KMS-11 (cell line): ENCODE measurements around the gene PTPRF.

Experiments
- H2AFZ ChIP-seq: fragments of 200-600 bp; sonication (generic); 2 replicates; pipeline ENCODE4 v1.6.1; 2016; ENCODE audit warnings: antibody characterized with exemption, mixed run types, low read depth
- H3K27ac ChIP-seq: fragments of 200-600 bp; sonication (generic); 2 replicates; pipeline ENCODE4 v1.6.1; 2016; ENCODE audit warnings: mild to moderate bottlenecking, mixed run types
- H3K27me3 ChIP-seq: fragments of 200-600 bp; sonication (generic); 2 replicates; pipeline ENCODE4 v1.6.1; 2017; ENCODE audit warnings: mild to moderate bottlenecking, low read depth, mixed run types, moderate library complexity; ENCODE audit not compliant: insufficient read depth
- H3K36me3 ChIP-seq: fragments of 200-600 bp; sonication (generic); 2 replicates; pipeline ENCODE4 v1.6.1; 2017; ENCODE audit warnings: mild to moderate bottlenecking, mixed run types; ENCODE audit not compliant: insufficient read depth
- H3K4me1 ChIP-seq: fragments of 200-600 bp; sonication (generic); 2 replicates; pipeline ENCODE4 v1.6.1; 2016; ENCODE audit warnings: mild to moderate bottlenecking, low read depth, mixed run types; ENCODE audit not compliant: poor library complexity, severe bottlenecking
- H3K4me2 ChIP-seq: fragments of 200-600 bp; sonication (generic); 2 replicates; pipeline ENCODE4 v1.7.0; 2016; ENCODE audit warnings: mild to moderate bottlenecking, mixed run types
- H3K4me3 ChIP-seq: fragments of 200-600 bp; sonication (generic); IDR thresholded peaks from 2 replicates; pipeline ENCODE4 v1.6.1; 2017; ENCODE audit warnings: low read depth, low read length, mixed read lengths; ENCODE audit not compliant: insufficient read depth
- H3K79me2 ChIP-seq: fragments of 200-600 bp; sonication (generic); 2 replicates; pipeline ENCODE4 v1.6.1; 2016; ENCODE audit warnings: low read depth, mixed run types; ENCODE audit not compliant: insufficient read depth
- H3K9ac ChIP-seq: fragments of 200-600 bp; sonication (generic); 2 replicates; pipeline ENCODE4 v1.6.1; 2016; ENCODE audit warnings: mild to moderate bottlenecking, mixed run types
- H4K20me1 ChIP-seq: fragments of 200-600 bp; sonication (generic); 2 replicates; pipeline ENCODE4 v1.6.1; 2016; ENCODE audit warnings: mild to moderate bottlenecking, mixed run types; ENCODE audit not compliant: insufficient read depth
- TF ChIP-seq, protein P1 (sequence below): fragments of 200-600 bp; sonication (generic); conservative IDR thresholded peaks from 2 replicates; pipeline ENCODE4 v1.6.1; 2017; ENCODE audit warnings: low read depth, mild to moderate bottlenecking, antibody characterized with exemption, low read length, moderate library complexity, mixed read lengths

Gene PTPRF

DNA sequence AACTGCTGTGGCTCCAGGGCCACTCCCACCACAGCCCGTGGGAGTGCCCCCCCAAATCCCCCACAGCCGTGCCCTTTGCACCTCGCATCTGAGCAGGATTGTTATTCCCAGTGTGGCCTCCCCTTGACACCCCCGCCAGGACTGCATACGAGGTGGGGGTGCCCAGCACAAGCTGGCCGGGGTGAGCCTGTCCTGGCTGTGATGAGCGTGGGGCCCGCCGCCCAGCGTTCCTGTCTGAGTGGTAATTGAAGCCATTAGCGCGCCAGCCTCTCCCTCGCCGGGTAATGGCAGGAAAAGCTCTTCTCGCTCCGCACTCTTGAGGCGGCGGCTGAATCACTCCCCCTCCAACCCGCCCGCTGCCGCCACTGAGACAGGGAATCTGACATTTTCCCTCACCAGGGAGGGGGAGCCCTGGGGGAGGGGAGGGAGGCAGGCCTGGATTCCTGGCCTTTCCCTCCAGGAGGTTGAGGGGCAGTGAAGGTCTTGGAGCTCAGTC lies 27.7 kb downstream of the PTPRF start:
- Histone ChIP-seq H3K27ac (no peak overlapping the region), H3K4me3 (no peak overlapping the region), H3K9ac (no peak overlapping the region), H3K4me1 (peaks cover 3% of the 10 kb centered on the region), H3K79me2 (no peaks in the 10 kb centered on the region), H2AFZ (no peak overlapping the region), H3K36me3 (no peaks in the 10 kb centered on the region), H3K27me3 (no peaks in the 10 kb centered on the region), H4K20me1 (no peaks in the 10 kb centered on the region), H3K4me2 (no peak overlapping the region)
- TF ChIP-seq, protein P1, sequence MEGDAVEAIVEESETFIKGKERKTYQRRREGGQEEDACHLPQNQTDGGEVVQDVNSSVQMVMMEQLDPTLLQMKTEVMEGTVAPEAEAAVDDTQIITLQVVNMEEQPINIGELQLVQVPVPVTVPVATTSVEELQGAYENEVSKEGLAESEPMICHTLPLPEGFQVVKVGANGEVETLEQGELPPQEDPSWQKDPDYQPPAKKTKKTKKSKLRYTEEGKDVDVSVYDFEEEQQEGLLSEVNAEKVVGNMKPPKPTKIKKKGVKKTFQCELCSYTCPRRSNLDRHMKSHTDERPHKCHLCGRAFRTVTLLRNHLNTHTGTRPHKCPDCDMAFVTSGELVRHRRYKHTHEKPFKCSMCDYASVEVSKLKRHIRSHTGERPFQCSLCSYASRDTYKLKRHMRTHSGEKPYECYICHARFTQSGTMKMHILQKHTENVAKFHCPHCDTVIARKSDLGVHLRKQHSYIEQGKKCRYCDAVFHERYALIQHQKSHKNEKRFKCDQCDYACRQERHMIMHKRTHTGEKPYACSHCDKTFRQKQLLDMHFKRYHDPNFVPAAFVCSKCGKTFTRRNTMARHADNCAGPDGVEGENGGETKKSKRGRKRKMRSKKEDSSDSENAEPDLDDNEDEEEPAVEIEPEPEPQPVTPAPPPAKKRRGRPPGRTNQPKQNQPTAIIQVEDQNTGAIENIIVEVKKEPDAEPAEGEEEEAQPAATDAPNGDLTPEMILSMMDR, result no peak

DNA sequence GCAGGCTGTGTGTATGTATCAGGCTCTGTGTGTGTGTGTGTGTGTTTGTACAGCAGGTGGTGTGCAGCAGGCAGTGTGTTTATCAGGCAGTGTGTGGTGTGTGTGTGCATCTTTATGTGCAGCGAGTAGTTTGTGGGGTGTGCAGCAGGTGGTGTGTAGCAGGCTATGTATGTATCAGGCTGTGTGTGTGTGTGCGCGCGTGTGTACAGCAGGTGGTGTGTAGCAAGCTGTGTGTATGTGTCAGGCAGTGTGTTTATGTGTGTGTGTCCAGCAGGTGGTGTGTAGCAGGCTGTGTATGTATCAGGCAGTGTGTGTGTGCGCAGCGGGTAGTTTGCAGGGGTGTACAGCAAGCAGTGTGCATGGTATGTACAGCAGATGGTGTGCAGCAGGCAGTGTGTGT lies 29.0 kb downstream of the PTPRF start:
- TF ChIP-seq, protein P1, result no peak
- no peak overlapping the region for H3K4me2 ChIP-seq
- no peak overlapping the region for H3K9ac ChIP-seq
- H3K27ac ChIP-seq, result no peak overlapping the region
- no peaks in the 10 kb centered on the region for H3K27me3 ChIP-seq
- H3K4me3 ChIP-seq, result no peak overlapping the region
- H3K36me3 ChIP-seq, result no peaks in the 10 kb centered on the region
- H4K20me1 ChIP-seq, result no peaks in the 10 kb centered on the region
- H3K79me2 ChIP-seq, result no peaks in the 10 kb centered on the region
- H2AFZ ChIP-seq, result no peak overlapping the region
- H3K4me1 ChIP-seq, result peaks cover under 1% of the 10 kb centered on the region

DNA sequence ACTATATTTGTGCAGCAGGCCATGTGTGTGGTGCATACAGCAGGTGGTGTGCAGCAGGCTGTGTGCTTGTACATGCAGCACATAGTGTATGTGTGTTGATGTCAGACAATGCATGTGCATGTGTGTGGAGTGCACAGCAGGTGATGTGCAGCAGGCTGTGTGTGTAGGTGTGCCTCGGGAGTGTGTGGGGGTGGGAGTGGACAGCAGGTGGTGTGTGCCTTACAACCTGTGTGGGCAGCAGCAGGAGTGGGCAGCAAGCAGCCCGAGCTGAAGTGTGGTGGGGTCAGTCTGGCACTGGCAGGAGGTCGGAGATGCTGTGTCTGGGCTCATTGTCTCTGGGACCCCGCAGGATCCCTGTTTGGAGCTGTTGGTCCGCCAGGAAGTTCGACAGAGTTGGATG lies 29.6 kb downstream of the PTPRF start:
- H3K9ac ChIP-seq, result no peak overlapping the region
- H3K4me1 ChIP-seq, result no peaks in the 10 kb centered on the region
- no peak overlapping the region for H2AFZ ChIP-seq
- no peak overlapping the region for H3K27ac ChIP-seq
- H3K4me3 ChIP-seq, result no peak overlapping the region
- TF ChIP-seq, protein P1, result no peak
- H3K36me3 ChIP-seq, result no peaks in the 10 kb centered on the region
- H3K4me2 ChIP-seq, result no peak overlapping the region
- no peaks in the 10 kb centered on the region for H4K20me1 ChIP-seq
- H3K27me3 ChIP-seq, result no peaks in the 10 kb centered on the region
- no peaks in the 10 kb centered on the region for H3K79me2 ChIP-seq

DNA sequence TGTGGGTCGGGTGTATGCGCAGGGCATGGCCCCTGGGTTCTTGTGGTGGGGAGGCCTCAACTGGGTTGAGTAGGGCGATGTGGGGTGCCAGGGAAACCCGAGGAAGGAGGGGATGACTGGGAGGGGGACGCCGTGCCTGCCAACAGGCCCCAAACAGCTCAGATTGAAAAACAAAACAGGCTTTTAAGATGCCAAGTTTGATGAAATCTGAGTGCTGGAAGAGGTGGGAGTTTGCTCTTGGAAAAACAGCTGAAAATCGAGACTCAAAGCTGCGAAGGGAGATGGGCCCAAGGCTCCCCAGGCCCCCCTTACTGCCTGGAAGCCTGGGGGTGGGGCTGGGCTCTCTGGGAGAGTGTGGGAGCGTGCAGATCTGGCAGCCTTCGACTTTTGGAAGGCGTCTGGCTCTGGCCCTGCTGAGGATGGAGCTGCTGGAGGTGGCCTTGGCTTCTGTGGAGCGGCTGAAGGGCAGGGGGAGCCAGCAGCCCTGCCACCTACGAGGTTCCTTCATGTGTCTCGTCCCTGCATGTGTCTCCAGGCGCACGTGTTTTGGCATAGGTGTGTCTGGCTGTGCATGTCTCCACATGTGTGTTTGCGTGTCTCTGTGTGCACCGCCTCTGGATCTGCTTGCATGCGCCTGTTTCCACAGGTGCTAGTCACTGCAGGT lies 33.3 kb downstream of the PTPRF start:
- H3K36me3 ChIP-seq, result no peaks in the 10 kb centered on the region
- H3K9ac ChIP-seq, result no peak overlapping the region
- no peaks in the 10 kb centered on the region for H3K27me3 ChIP-seq
- H2AFZ ChIP-seq, result no peak overlapping the region
- no peaks in the 10 kb centered on the region for H4K20me1 ChIP-seq
- H3K27ac ChIP-seq, result no peak overlapping the region
- no peak overlapping the region for H3K4me3 ChIP-seq
- peaks cover 14% of the 10 kb centered on the region for H3K4me1 ChIP-seq
- H3K4me2 ChIP-seq, result no peak overlapping the region
- TF ChIP-seq, protein P1, result no peak
- H3K79me2 ChIP-seq, result no peaks in the 10 kb centered on the region
